Naive thymus-derived CD4-positive, alpha-beta T cell (primary cell): ENCODE results near the gene STON2. TPM values are rescaled to one million over a fixed set of nuclear protein-coding genes. Genes with fewer than 3 reads are reported as not detected.

Experiments
- ATAC-seq: fragments of 150-1000 bp; cut with Tn5 transposase; 2 replicates; pipeline ENCODE4 v1.10.0; 2021; ENCODE audit warnings: mild to moderate bottlenecking, moderate library complexity
- CTCF ChIA-PET: fragments of 350-600 bp; sonication (Branson Sonifier 250); formaldehyde crosslinking; loops from one replicate; lab custom pipeline; 2021; ENCODE audit warnings: antibody characterized with exemption; lab: Charles Lee
- POLR2A ChIA-PET: fragments of 350-600 bp; sonication (Branson Sonifier 250); formaldehyde crosslinking; loops from one replicate; lab custom pipeline; 2021; ENCODE audit warnings: antibody characterized with exemption, inconsistent platforms; lab: Charles Lee
- DNase-seq, 9 donors: peaks; one replicate each; pipeline versions ENCODE4 v3.0.0 to v3.0.0-alpha.2; 2020 to 2022; ENCODE audit warnings: mixed read lengths in 1 of 9
- H3K27ac ChIP-seq: one replicate; pipeline ENCODE4 v1.7.0; 2013; ENCODE audit warnings: mild to moderate bottlenecking, low read depth, low read length, moderate library complexity
- H3K27me3 ChIP-seq, 2 donors: one replicate each; pipeline ENCODE4 v1.7.0; 2013; ENCODE audit warnings: low read length in 2 of 2, mild to moderate bottlenecking in 2 of 2, moderate library complexity in 2 of 2; ENCODE audit not compliant: control insufficient read depth in 2 of 2, insufficient read depth in 2 of 2
- H3K36me3 ChIP-seq, 3 experiments: 1 replicate in 2 of 3; 2 replicates in 1 of 3; pipeline ENCODE4 v1.7.0; 2013; ENCODE audit warnings: low read length in 3 of 3, mild to moderate bottlenecking in 3 of 3, moderate library complexity in 1 of 3; ENCODE audit not compliant: insufficient read depth in 3 of 3, control insufficient read depth in 2 of 3
- H3K4me1 ChIP-seq, 2 donors: one replicate each; pipeline ENCODE4 v1.7.0; 2013; ENCODE audit warnings: low read length in 2 of 2, mild to moderate bottlenecking in 2 of 2, moderate library complexity in 1 of 2; ENCODE audit not compliant: control insufficient read depth in 2 of 2, insufficient read depth in 2 of 2
- H3K4me3 ChIP-seq: 2 replicates; pipeline ENCODE4 v1.7.0; 2013; ENCODE audit warnings: mild to moderate bottlenecking, low read length
- H3K9me3 ChIP-seq, 3 experiments: 1 replicate in 2 of 3; 2 replicates in 1 of 3; pipeline ENCODE4 v1.7.0; 2013; ENCODE audit warnings: low read length in 3 of 3; ENCODE audit not compliant: control insufficient read depth in 2 of 3
- H3K27ac Mint-ChIP-seq, 9 donors: one replicate each; pipeline ENCODE4 v1.8.0; 2020 to 2022; ENCODE audit warnings: mixed read lengths in 9 of 9, mild to moderate bottlenecking in 8 of 9, moderate library complexity in 5 of 9, inconsistent platforms in 2 of 9
- H3K27me3 Mint-ChIP-seq, 5 donors: one replicate each; pipeline ENCODE4 v1.8.0; 2021 to 2022; ENCODE audit warnings: mixed read lengths in 5 of 5, mild to moderate bottlenecking in 1 of 5
- H3K36me3 Mint-ChIP-seq, 5 donors: one replicate each; pipeline ENCODE4 v1.8.0; 2020 to 2022; ENCODE audit warnings: mixed read lengths in 5 of 5, mild to moderate bottlenecking in 3 of 5, inconsistent platforms in 1 of 5
- H3K4me1 Mint-ChIP-seq, 7 donors: one replicate each; pipeline ENCODE4 v1.8.0; 2020 to 2022; ENCODE audit warnings: mixed read lengths in 7 of 7, mild to moderate bottlenecking in 3 of 7, inconsistent platforms in 1 of 7
- H3K4me3 Mint-ChIP-seq, 10 donors: one replicate each; pipeline ENCODE4 v1.8.0; 2020 to 2022; ENCODE audit warnings: mild to moderate bottlenecking in 10 of 10, mixed read lengths in 10 of 10, moderate library complexity in 6 of 10, inconsistent platforms in 2 of 10
- H3K9me3 Mint-ChIP-seq, 11 donors: one replicate each; pipeline ENCODE4 v1.8.0; 2020 to 2022; ENCODE audit warnings: mixed read lengths in 11 of 11, mild to moderate bottlenecking in 4 of 11, inconsistent platforms in 1 of 11, moderate library complexity in 1 of 11
- intact Hi-C, 2 donors: fragments of 100-400 bp; cut with micrococcal nuclease; formaldehyde crosslinking; loops; one replicate each; pipeline ENCODE4 v1.15.1; 2023
- polyA plus RNA-seq, 2 donors: library from polyadenylated mRNA; unstranded; fragments of 300-500 nt; fragmentation: Illumina TruSeq; gene quantifications; one replicate each; pipeline ENCODE4 v1.2.3, GENCODE V29; 2021
- total RNA-seq, 6 experiments: library from RNA in 5 of 6; stranded (reverse) in 5 of 6; gene quantifications; 1 replicate in 5 of 6; 2 replicates in 1 of 6; pipeline ENCODE4 v1.2.3 and lab custom pipeline; 2021 to 2026

The STON2 gene
- total and polyA plus RNA-seq, 7 experiments from 2014 or later: 0.19 to 3.4 (median 0.65) TPM; not detected in 4

DNA sequence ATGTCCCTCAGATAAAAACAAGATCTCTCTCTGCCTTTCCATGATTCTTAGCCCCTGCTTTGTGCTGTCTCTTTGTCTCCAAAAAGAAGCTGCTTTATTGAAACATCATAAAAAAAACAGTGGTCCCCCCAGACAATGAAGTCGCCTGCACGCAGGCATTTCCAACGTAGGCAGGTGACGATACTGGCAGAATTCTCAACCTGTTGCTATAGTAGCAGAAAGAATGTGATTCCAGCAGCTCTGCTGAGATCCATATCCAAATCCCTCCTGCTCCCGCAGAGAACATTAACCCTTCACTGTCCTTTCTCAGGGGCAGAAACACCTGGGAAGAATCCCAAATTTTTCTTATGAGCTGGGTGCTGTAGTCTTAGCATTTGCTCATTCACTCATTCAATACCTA, 84.8 kb downstream of the STON2 start:
- Histone ChIP-seq H3K36me3 (no peaks in the 10 kb centered on the region), H3K27me3 (no peaks in the 10 kb centered on the region), H3K9me3 (no peaks in the 10 kb centered on the region), H3K4me1 (no peaks in the 10 kb centered on the region), H3K4me3 (no peak overlapping the region), H3K27ac (no peak overlapping the region)
- CTCF ChIA-PET: no interaction called here
- H3K4me3 Mint-ChIP-seq: no peak overlapping the region
- intact Hi-C loops: no loop called here
- peaks cover 0 to 2% (median 0%) of the 10 kb centered on the region in 7 donors for H3K4me1 Mint-ChIP-seq
- no peaks in the 10 kb centered on the region for H3K36me3 Mint-ChIP-seq
- ATAC-seq (no peak), DNase-seq (no peak)
- peaks cover 0 to 17% (median 7%) of the 10 kb centered on the region in 5 donors for H3K27me3 Mint-ChIP-seq
- H3K9me3 Mint-ChIP-seq: peaks cover 0 to 6% (median 0%) of the 10 kb centered on the region in 11 donors
- POLR2A ChIA-PET: no interaction called here
- no peak overlapping the region for H3K27ac Mint-ChIP-seq

DNA sequence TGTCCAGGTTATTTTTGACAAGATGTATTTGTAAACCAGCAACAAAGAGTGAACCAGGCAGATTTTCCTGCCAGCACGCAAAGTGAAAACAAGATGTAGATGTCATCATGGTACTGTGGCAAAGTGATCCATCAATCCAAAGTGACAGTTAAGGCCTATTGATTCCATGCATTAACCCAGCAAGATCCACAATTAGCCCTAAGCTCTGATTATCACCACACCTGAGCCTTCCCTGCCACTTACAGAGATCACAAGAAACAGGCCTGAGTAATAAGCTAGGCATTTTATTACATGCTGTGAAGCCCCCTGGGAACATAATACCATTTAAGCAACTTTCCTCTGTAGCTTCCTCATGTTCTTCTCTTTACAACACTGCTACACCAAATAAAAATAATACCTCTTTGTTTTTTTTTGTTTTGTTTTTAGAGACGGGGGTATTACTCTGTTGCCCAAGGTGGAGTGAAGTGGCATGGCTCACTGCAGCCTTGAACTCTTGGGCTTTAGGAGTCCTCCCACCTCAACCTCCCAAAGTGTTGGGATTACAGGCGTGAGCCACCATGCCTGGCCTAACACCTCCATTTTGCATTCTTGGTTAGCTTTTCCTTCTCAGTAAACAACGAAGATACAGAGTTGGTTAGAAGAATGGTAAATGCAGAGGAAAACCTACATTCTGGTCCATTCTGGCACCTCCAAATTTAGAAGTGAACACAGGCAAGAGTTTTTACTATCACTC, 85.5 kb downstream of the STON2 start:
- Mint-ChIP-seq H3K36me3 (no peaks in the 10 kb centered on the region), H3K4me3 (no peak overlapping the region), H3K9me3 (peaks cover 0 to 2% (median 0%) of the 10 kb centered on the region in 11 donors), H3K27ac (no peak overlapping the region), H3K4me1 (peaks cover 0 to 2% (median 0%) of the 10 kb centered on the region in 7 donors), H3K27me3 (peaks cover 0 to 19% (median 7%) of the 10 kb centered on the region in 5 donors)
- Histone ChIP-seq H3K27ac (no peak overlapping the region), H3K4me1 (no peaks in the 10 kb centered on the region), H3K9me3 (no peaks in the 10 kb centered on the region), H3K4me3 (no peak overlapping the region), H3K36me3 (no peaks in the 10 kb centered on the region), H3K27me3 (no peaks in the 10 kb centered on the region)
- DNase-seq: no peak
- intact Hi-C loops: no loop called here
- POLR2A ChIA-PET: no interaction called here
- CTCF ChIA-PET: no interaction called here
- ATAC-seq: no peak

DNA sequence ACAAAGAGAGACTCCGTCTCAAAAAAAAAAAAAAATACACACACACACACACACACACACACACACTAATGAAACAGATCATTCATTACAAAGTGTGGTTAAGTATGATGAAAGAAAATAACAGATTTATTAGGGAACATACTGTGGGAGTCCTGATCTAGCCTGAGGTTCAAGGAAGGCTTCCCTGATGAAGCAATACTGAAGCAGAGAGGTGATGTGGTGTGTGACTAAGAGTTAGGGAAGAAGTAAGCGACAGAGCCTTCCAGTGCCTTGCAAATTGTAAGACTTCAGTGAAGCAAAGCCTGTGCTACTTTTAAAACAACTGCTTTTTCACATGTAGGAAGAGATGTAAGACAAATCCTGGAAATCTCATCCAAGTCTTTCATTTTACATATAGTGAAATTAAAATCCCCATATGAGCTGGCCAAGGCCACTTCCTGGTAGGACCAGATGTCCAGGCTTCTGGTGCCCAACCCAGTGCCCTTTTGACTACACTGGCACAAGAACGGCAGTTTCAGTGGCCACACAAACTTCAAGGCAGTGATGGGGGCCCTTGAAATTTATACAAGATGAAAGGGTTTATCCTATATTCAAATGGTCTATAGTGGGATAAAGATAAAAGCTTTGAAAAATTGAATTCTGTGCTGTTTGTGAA, 86.2 kb downstream of the STON2 start:
- Mint-ChIP-seq H3K4me3 (no peak overlapping the region), H3K27ac (no peak overlapping the region), H3K27me3 (peaks cover 0 to 19% (median 7%) of the 10 kb centered on the region in 5 donors), H3K9me3 (peaks cover 0 to 2% (median 0%) of the 10 kb centered on the region in 11 donors), H3K36me3 (no peaks in the 10 kb centered on the region), H3K4me1 (peaks cover 0 to 2% (median 0%) of the 10 kb centered on the region in 7 donors)
- no peaks in the 10 kb centered on the region for H3K9me3 ChIP-seq
- POLR2A ChIA-PET: no interaction called here
- H3K36me3 ChIP-seq: no peaks in the 10 kb centered on the region
- CTCF ChIA-PET: no interaction called here
- DNase-seq (no peak), ATAC-seq (no peak)
- no peaks in the 10 kb centered on the region for H3K4me1 ChIP-seq
- intact Hi-C loops: no loop called here
- no peak overlapping the region for H3K4me3 ChIP-seq
- no peak overlapping the region for H3K27ac ChIP-seq
- no peaks in the 10 kb centered on the region for H3K27me3 ChIP-seq

DNA sequence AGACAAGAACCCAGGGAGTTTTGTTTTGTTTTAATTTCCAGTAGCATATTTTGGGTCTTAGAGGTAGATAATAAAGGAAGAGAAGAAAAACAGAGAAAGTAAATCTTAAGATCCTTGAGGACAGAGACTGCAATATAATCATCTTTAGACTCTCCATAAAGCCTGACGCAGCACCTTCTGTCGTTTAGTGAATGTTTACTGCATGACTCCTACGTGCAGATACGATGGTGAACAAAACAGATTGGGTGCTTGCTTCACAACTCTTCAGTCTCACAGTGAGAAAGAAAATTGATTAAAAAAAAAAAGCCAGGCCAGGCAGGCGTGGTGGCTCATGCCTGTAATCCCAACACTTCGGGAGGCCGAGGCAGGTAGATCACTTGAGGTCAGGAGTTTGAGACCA, 86.9 kb downstream of the STON2 start:
- H3K36me3 ChIP-seq: no peaks in the 10 kb centered on the region
- H3K4me1 Mint-ChIP-seq: peaks cover 0 to 2% (median 0%) of the 10 kb centered on the region in 7 donors
- H3K27ac ChIP-seq: no peak overlapping the region

DNA sequence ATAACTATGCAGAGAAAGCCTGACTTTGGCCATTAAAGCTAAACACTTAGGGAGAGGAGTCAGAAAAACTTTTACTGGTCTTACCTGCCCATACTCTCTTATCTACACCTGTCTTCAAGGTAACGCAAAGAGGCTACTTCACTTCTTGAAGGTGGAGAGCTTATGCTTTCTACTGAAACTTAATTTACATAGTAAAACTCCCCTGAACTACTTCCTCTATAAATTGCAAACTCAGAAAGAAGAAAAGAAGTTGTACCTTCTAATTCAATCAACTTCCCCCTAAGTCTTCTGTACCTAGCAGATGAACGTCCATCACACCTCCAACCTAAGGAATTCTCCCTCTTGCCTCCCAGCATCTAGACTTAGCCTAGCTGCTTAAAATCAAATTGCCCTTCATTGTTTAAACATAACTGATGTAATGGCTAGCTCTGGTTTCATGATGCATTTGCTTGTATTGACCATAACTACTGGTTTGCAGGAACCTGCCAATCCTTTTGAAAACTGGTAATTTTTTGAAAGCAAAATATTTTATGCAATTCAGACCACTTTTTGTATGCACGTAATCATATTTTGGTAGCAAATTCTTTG, 87.7 kb downstream of the STON2 start:
- H3K36me3 Mint-ChIP-seq: no peaks in the 10 kb centered on the region

More for the DNA sequence above, 86.9 kb downstream of the STON2 start:
- peaks cover 0 to 2% (median 0%) of the 10 kb centered on the region in 11 donors for H3K9me3 Mint-ChIP-seq
- H3K36me3 Mint-ChIP-seq: no peaks in the 10 kb centered on the region
- peaks cover 0 to 19% (median 7%) of the 10 kb centered on the region in 5 donors for H3K27me3 Mint-ChIP-seq
- ChIA-PET CTCF (no interaction called here), POLR2A (no interaction called here)
- Histone ChIP-seq H3K9me3 (no peaks in the 10 kb centered on the region), H3K4me3 (no peak overlapping the region), H3K27me3 (no peaks in the 10 kb centered on the region), H3K4me1 (no peaks in the 10 kb centered on the region)
- H3K27ac Mint-ChIP-seq: no peak overlapping the region
- H3K4me3 Mint-ChIP-seq: no peak overlapping the region
- intact Hi-C loops: no loop called here
- no peak for DNase-seq
- no peak for ATAC-seq

DNA sequence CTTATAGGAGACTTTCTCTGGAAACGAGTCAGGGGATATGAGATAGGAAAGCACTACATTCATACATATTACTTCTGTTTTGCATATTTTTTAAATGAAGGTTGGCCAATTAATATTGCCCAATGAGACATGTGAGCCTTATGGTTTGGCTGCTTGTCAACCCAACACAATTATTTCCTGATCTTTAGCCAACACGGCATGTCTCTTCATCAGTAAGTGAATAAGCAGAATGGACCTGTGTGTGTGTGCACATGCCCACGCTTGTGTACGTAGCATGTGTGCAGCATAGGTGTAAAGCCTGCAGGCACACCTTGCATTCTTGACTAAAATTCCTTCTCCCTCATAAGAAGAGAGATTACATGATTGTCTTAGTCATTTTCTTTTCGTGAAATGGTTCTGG, 88.3 kb downstream of the STON2 start:
- intact Hi-C loops: no loop called here
- POLR2A ChIA-PET: no interaction called here
- Histone ChIP-seq H3K9me3 (no peaks in the 10 kb centered on the region), H3K4me3 (no peak overlapping the region), H3K36me3 (no peaks in the 10 kb centered on the region), H3K27me3 (no peaks in the 10 kb centered on the region), H3K27ac (no peak overlapping the region), H3K4me1 (no peaks in the 10 kb centered on the region)
- no peak for DNase-seq
- CTCF ChIA-PET: no interaction called here
- peaks cover 0 to 19% (median 9%) of the 10 kb centered on the region in 5 donors for H3K27me3 Mint-ChIP-seq
- peak; percentile 27 for ATAC-seq
- peak overlapping the region in 1 of 9 donors; percentile 38 for H3K27ac Mint-ChIP-seq
- no peak overlapping the region for H3K4me3 Mint-ChIP-seq
- no peaks in the 10 kb centered on the region for H3K36me3 Mint-ChIP-seq
- no peaks in the 10 kb centered on the region for H3K9me3 Mint-ChIP-seq
- peaks cover 0 to 2% (median 0%) of the 10 kb centered on the region in 7 donors for H3K4me1 Mint-ChIP-seq

More for the DNA sequence above, 87.7 kb downstream of the STON2 start:
- no peaks in the 10 kb centered on the region for H3K27me3 ChIP-seq
- ChIA-PET CTCF (interaction anchor here (0.5 kb wide), 1 partner anchor 9 kb away, joined by 8 read pairs; no protein-coding TSS in a partner anchor), POLR2A (no interaction called here)
- no peaks in the 10 kb centered on the region for H3K36me3 ChIP-seq
- no peaks in the 10 kb centered on the region for H3K4me1 ChIP-seq
- Mint-ChIP-seq H3K4me3 (no peak overlapping the region), H3K4me1 (peaks cover 0 to 2% (median 0%) of the 10 kb centered on the region in 7 donors), H3K9me3 (peaks cover 0 to 2% (median 0%) of the 10 kb centered on the region in 11 donors), H3K27ac (peak overlapping the region in 1 of 9 donors; percentile 38), H3K27me3 (peaks cover 0 to 19% (median 9%) of the 10 kb centered on the region in 5 donors)
- DNase-seq: no peak
- no peak overlapping the region for H3K4me3 ChIP-seq
- no peak overlapping the region for H3K27ac ChIP-seq
- intact Hi-C loops: no loop called here
- no peaks in the 10 kb centered on the region for H3K9me3 ChIP-seq
- ATAC-seq: no peak
